Gastroesophageal sphincter (tissue), 4 donors: ENCODE data around the gene OGA. TPM values are rescaled to one million over a fixed set of nuclear protein-coding genes. Genes with fewer than 3 reads are reported as not detected.
"Not testable (repeated sequence)": the region's sequence is repeated elsewhere in the genome, so short reads cannot be mapped to it uniquely, and the experiment has no call there.

Experiments
- ATAC-seq: fragments of 150-250 bp; one replicate; pipeline ENCODE4 v1.9.1; 2016; ENCODE audit warnings: mild to moderate bottlenecking, moderate library complexity
- H3K27ac ChIP-seq, 4 donors: fragments of 200-600 bp; sonication (generic) in 3 of 4; 1 replicate in 3 of 4; 2 replicates in 1 of 4; pipeline ENCODE4 v1.5.1; 2016 to 2019
- H3K27me3 ChIP-seq: fragments of 200-600 bp; sonication (generic); one replicate; pipeline ENCODE4 v1.5.1; 2019
- H3K36me3 ChIP-seq, 2 donors: fragments of 200-600 bp; sonication (generic); one replicate each; pipeline ENCODE4 v1.5.1; 2019; ENCODE audit warnings: control low read depth in 1 of 2
- H3K4me1 ChIP-seq, 3 donors: fragments of 200-600 bp; sonication (generic); 1 replicate in 2 of 3; 2 replicates in 1 of 3; pipeline ENCODE4 v1.5.1; 2016 to 2019; ENCODE audit warnings: control low read depth in 2 of 3
- H3K4me3 ChIP-seq, 2 donors: fragments of 200-600 bp; sonication (generic); one replicate each; pipeline ENCODE4 v1.5.1; 2019; ENCODE audit warnings: mild to moderate bottlenecking in 1 of 2, moderate library complexity in 1 of 2
- H3K9me3 ChIP-seq, 3 donors: fragments of 200-600 bp; sonication (generic); one replicate each; pipeline ENCODE4 v1.5.1; 2017 to 2019; ENCODE audit warnings: control low read depth in 2 of 3
- EP300 ChIP-seq: sonication (generic); formaldehyde crosslinking; IDR thresholded peaks from one replicate; pipeline ENCODE4 v1.6.1; 2017; ENCODE audit warnings: antibody characterized with exemption, mild to moderate bottlenecking
- POLR2A ChIP-seq, 2 donors: fragments of 450-650 bp; IDR thresholded peaks; one replicate each; pipeline ENCODE4 v1.6.1; 2017; ENCODE audit warnings: antibody characterized with exemption in 2 of 2, mild to moderate bottlenecking in 2 of 2, moderate library complexity in 1 of 2
- POLR2AphosphoS5 ChIP-seq: sonication (generic); formaldehyde crosslinking; IDR thresholded peaks from one replicate; pipeline ENCODE4 v1.6.1; 2017; ENCODE audit warnings: antibody characterized with exemption
- WGBS, 2 donors: methylation state at CpG; one replicate each; pipeline ENCODE4 v1.1.5; 2018; ENCODE audit warnings: low coverage in 1 of 2; 5-methylcytosine and 5-hydroxymethylcytosine counted together
- total RNA-seq, 4 donors: library from RNA; depleted of rRNA; stranded (reverse); fragments of >200 nt; gene quantifications; one replicate each; pipeline ENCODE4 v1.1.0, GENCODE V29; 2016
- TF ChIP-seq, protein P1 (sequence below), 4 experiments: fragments of 200-600 bp in 2 of 4; fragments of 450-650 bp in 2 of 4; sonication (generic) in 1 of 4; IDR thresholded peaks; one replicate each; pipeline ENCODE4 v1.5.1; 2017 to 2019; ENCODE audit warnings: antibody characterized with exemption in 4 of 4, mild to moderate bottlenecking in 2 of 4, moderate library complexity in 2 of 4

The OGA gene
- total RNA-seq, 4 donors from 2014 or later: 92.5 to 163 (median 115) TPM

DNA sequence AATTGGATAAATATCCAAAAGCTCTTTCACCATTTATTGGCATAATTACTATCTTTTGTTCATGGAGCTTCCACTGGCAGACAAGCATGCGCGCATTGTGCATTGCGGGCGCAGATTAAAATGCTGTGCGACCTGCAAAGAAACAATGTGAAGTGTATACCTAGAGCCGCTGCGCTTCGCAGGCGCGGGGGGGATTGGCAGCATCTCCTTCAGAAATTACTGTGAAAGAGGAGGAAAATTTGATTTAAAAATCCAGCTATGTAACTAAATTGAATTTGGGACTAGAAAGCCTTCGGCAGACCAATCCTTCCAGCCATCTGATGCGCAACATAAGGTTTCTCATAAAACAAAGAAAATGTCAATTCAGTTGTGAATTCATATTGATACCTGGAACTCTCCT, 24.7 kb downstream of the OGA start:
- 90 to 95% methylated on average over 6 to 12 of the region's 12 CpGs for WGBS, 2 donors
- Histone ChIP-seq H3K4me1 (peaks cover 0 to 13% (median 0%) of the 10 kb centered on the region in 3 donors), H3K9me3 (no peaks in the 10 kb centered on the region), H3K27ac (no peak overlapping the region), H3K27me3 (no peaks in the 10 kb centered on the region), H3K4me3 (no peak overlapping the region), H3K36me3 (peaks cover 0 to 100% of the 10 kb centered on the region in 2 donors)
- no peak for TF ChIP-seq EP300
- no peak for ATAC-seq

DNA sequence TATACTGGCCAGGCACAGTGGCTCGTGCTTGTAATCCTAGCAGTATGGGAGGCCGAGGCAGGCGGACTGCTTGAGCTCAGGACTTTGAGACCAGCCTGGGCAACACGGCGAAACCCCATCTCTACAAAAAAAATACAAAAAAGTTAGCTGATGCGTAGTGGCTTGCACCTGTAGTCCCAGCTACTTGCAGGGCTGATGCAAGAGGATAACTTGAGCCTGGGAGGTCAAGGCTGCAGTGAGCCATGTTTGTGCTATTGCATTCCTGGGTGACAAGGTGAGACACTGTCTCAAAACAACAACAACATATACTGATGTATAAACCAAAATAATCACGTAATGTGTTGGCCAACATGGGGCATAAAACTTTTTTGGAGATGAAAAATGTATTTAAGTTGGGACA, 28.6 kb downstream of the OGA start:
- no peaks in the 10 kb centered on the region for H3K27me3 ChIP-seq
- no peaks in the 10 kb centered on the region for H3K9me3 ChIP-seq
- H3K27ac ChIP-seq: no peak overlapping the region
- no peak for ATAC-seq
- no peak overlapping the region for H3K4me3 ChIP-seq
- WGBS, 2 donors: 80 to 90% methylated on average over 5 to 7 of the region's 7 CpGs
- TF ChIP-seq, protein P1, sequence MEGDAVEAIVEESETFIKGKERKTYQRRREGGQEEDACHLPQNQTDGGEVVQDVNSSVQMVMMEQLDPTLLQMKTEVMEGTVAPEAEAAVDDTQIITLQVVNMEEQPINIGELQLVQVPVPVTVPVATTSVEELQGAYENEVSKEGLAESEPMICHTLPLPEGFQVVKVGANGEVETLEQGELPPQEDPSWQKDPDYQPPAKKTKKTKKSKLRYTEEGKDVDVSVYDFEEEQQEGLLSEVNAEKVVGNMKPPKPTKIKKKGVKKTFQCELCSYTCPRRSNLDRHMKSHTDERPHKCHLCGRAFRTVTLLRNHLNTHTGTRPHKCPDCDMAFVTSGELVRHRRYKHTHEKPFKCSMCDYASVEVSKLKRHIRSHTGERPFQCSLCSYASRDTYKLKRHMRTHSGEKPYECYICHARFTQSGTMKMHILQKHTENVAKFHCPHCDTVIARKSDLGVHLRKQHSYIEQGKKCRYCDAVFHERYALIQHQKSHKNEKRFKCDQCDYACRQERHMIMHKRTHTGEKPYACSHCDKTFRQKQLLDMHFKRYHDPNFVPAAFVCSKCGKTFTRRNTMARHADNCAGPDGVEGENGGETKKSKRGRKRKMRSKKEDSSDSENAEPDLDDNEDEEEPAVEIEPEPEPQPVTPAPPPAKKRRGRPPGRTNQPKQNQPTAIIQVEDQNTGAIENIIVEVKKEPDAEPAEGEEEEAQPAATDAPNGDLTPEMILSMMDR (IDR thresholded peaks at IDR 0.05): no peak
- TF ChIP-seq POLR2A (IDR thresholded peaks at IDR 0.05): no peak
- TF ChIP-seq POLR2AphosphoS5: no peak
- TF ChIP-seq EP300: no peak
- H3K36me3 ChIP-seq: peaks cover 0 to 99% of the 10 kb centered on the region in 2 donors
- H3K4me1 ChIP-seq: peaks cover 0 to 11% (median 0%) of the 10 kb centered on the region in 3 donors

DNA sequence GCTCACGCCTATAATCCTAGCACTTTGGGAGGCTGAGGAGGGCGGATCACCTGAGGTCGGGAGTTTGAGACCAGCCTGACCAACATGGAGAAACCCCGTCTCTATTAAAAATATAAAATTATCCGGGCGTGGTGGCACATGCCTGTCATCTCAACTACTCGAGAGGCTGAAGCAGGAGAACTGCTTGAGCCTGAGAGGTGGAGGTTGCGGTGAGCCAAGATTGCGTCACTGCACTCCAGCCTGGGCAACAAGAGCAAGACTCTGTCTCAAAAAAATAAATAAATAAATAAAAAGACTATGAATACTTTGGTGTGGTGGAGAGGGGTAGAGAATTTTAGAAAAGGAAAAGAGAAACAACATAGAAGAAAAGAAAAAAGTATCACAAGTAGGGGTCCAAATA, 29.0 kb downstream of the OGA start:
- not testable (repeated sequence) for H3K4me3 ChIP-seq, H3K9me3 ChIP-seq, H3K27me3 ChIP-seq, H3K27ac ChIP-seq, ATAC-seq
- peaks cover 0 to 99% of the 10 kb centered on the region in 2 donors for H3K36me3 ChIP-seq
- H3K4me1 ChIP-seq: peaks cover 0 to 16% (median 0%) of the 10 kb centered on the region in 3 donors
- WGBS, 2 donors: 80 to 85% methylated on average over 7 to 9 of the region's 9 CpGs

DNA sequence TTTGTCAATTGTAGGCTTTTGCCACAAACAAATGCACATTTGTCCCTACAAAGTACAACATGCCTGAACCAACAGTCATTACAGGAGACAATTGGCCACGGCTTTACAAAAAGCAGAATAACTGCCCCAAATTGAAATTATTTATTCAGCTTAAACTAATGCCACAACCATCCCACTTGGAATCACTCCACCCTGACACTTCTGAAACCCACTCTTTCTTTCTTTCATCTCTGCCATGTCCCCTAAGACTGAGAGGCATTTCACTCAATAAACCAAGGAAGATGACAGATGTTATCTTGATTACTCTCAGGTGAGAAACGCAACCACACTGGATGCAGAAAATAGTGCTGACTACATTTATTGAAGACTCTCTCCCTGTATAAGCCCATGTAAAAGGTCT, 32.4 kb downstream of the OGA start:
- ATAC-seq: no peak
- no peaks in the 10 kb centered on the region for H3K9me3 ChIP-seq
- TF ChIP-seq EP300: no peak
- no peak for TF ChIP-seq POLR2AphosphoS5
- TF ChIP-seq, protein P1 (IDR thresholded peaks at IDR 0.05): no peak
- no peak for TF ChIP-seq POLR2A (IDR thresholded peaks at IDR 0.05)
- 65 to 71% methylated on average over 2 of the region's 2 CpGs for WGBS, 2 donors
- no peak overlapping the region for H3K27ac ChIP-seq
- no peak overlapping the region for H3K4me3 ChIP-seq
- peaks cover 0 to 48% (median 11%) of the 10 kb centered on the region in 3 donors for H3K4me1 ChIP-seq
- no peaks in the 10 kb centered on the region for H3K27me3 ChIP-seq
- H3K36me3 ChIP-seq: peaks cover 0 to 70% of the 10 kb centered on the region in 2 donors

DNA sequence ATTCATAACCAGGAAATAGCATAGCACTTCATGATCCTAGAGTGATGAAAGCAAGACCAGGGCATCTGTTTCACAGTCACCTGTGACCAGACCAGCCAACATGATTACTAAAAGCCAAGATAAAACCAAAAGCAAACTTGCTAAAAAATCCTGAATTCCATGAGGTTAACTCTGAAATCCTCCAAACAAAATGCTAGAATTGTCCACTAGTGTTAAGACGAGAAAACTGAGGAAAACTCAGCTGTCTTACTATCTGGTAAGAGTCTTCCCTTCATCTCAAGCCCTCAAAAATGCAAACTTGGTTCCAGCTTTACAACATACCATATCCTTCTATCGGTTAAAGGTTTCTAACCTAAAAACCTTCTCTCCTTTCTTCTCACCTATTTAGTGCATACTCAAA, 33.7 kb downstream of the OGA start:
- WGBS, 2 donors: 61 to 71% methylated on average over 2 of the region's 2 CpGs
- no peak for ATAC-seq
- Histone ChIP-seq H3K36me3 (peaks cover 0 to 57% of the 10 kb centered on the region in 2 donors), H3K4me3 (no peak overlapping the region), H3K9me3 (no peaks in the 10 kb centered on the region), H3K27me3 (peaks cover 6% of the 10 kb centered on the region), H3K4me1 (peaks cover 0 to 60% (median 17%) of the 10 kb centered on the region in 3 donors), H3K27ac (no peak overlapping the region)
- TF ChIP-seq, protein P1 (IDR thresholded peaks at IDR 0.05): no peak
- TF ChIP-seq POLR2AphosphoS5 (no peak), POLR2A (IDR thresholded peaks at IDR 0.05) (no peak), EP300 (no peak)

DNA sequence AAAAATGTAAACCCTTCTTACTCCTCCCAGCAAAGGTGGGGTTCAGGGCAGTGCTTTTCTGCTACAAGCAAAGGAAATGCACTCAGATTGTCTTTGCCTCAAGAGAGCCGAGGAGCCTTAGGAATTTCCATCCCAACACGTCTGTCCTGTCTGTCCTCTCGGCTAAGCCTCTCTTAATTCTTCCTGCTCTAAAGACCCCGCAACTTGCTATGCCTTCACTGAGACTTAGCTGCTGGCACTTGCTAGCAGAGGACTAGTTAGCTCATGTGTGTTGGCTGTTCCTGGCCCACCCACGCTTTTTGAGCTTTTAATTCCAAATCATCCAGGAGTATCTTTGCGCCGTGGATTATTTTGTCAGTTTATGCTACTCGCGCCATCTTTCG, 34.5 kb downstream of the OGA start:
- Histone ChIP-seq H3K4me1 (peaks cover 0 to 69% (median 25%) of the 10 kb centered on the region in 3 donors), H3K36me3 (peaks cover 0 to 49% of the 10 kb centered on the region in 2 donors), H3K27ac (peak overlapping the region in 3 of 4 donors; percentile 38 to 73 (median 70)), H3K9me3 (no peaks in the 10 kb centered on the region), H3K4me3 (peak overlapping the region; percentile 58 to 73), H3K27me3 (peaks cover 14% of the 10 kb centered on the region)
- ATAC-seq: no peak
- TF ChIP-seq, protein P1 (IDR thresholded peaks at IDR 0.05): no peak
- TF ChIP-seq POLR2AphosphoS5 (no peak), EP300 (no peak), POLR2A (IDR thresholded peaks at IDR 0.05) (no peak)
- 8 to 46% methylated on average over 4 to 10 of the region's 10 CpGs for WGBS, 2 donors
